Astrocyte (in vitro differentiated cells and primary cell): Measurements from ENCODE around the gene TSSK6. TPM values are rescaled to one million over a fixed set of nuclear protein-coding genes. Genes with fewer than 3 reads are reported as not detected.

ENCODE experiments used
- DNase-seq: peaks from one replicate; pipeline ENCODE4 v3.0.0-alpha.2; 2010; ENCODE audit warnings: low read depth
- FAIRE-seq: peaks from 2 replicates; lab custom pipeline; 2011; peaks lifted over from hg19 to GRCh38; lab: Jason Lieb, UNC
- H2AFZ ChIP-seq: 2 replicates; pipeline ENCODE4 v1.6.0; 2012; ENCODE audit warnings: low read depth, low read length, inconsistent platforms
- H3K27ac ChIP-seq: 2 replicates; pipeline ENCODE4 v1.5.1; 2011; ENCODE audit warnings: low read depth, low read length, inconsistent platforms
- H3K27me3 ChIP-seq: 2 replicates; pipeline ENCODE4 v1.6.0; 2011; ENCODE audit warnings: low read length, inconsistent platforms; ENCODE audit not compliant: insufficient read depth
- H3K36me3 ChIP-seq: 2 replicates; pipeline ENCODE4 v1.5.1; 2011; ENCODE audit warnings: low read length, inconsistent platforms; ENCODE audit not compliant: insufficient read depth
- H3K4me1 ChIP-seq: 2 replicates; pipeline ENCODE4 v1.5.1; 2011; ENCODE audit warnings: low read length, inconsistent platforms; ENCODE audit not compliant: insufficient read depth
- H3K4me2 ChIP-seq: 2 replicates; pipeline ENCODE4 v1.6.0; 2012; ENCODE audit warnings: low read length, inconsistent platforms
- H3K4me3 ChIP-seq: 2 replicates; pipeline ENCODE4 v1.5.1; 2011; ENCODE audit warnings: low read depth, mild to moderate bottlenecking, low read length, inconsistent platforms; ENCODE audit not compliant: insufficient read depth
- H3K79me2 ChIP-seq: 2 replicates; pipeline ENCODE4 v1.6.0; 2012; ENCODE audit warnings: mild to moderate bottlenecking, low read length, inconsistent platforms; ENCODE audit not compliant: insufficient read depth
- H3K9ac ChIP-seq: 2 replicates; pipeline ENCODE4 v1.6.0; 2012; ENCODE audit warnings: mild to moderate bottlenecking, low read length, inconsistent platforms
- H3K9me3 ChIP-seq: 2 replicates; pipeline ENCODE4 v1.5.1; 2012; ENCODE audit warnings: low read depth, mild to moderate bottlenecking, low read length, inconsistent platforms; ENCODE audit not compliant: insufficient read depth
- H4K20me1 ChIP-seq: 2 replicates; pipeline ENCODE4 v1.6.0; 2012; ENCODE audit warnings: low read length, inconsistent platforms; ENCODE audit not compliant: insufficient read depth
- H3K27ac Mint-ChIP-seq: one replicate; pipeline ENCODE4 v1.8.0; 2021; ENCODE audit warnings: mild to moderate bottlenecking, mixed read lengths; ENCODE audit not compliant: unreplicated experiment
- H3K27me3 Mint-ChIP-seq: one replicate; pipeline ENCODE4 v1.8.0; 2021; ENCODE audit warnings: low read depth, mixed read lengths; ENCODE audit not compliant: unreplicated experiment
- H3K36me3 Mint-ChIP-seq: one replicate; pipeline ENCODE4 v1.8.0; 2021; ENCODE audit warnings: low read depth, mixed read lengths; ENCODE audit not compliant: unreplicated experiment
- H3K4me1 Mint-ChIP-seq: one replicate; pipeline ENCODE4 v1.8.0; 2021; ENCODE audit warnings: low read depth, mixed read lengths; ENCODE audit not compliant: unreplicated experiment
- H3K4me3 Mint-ChIP-seq: one replicate; pipeline ENCODE4 v1.8.0; 2021; ENCODE audit warnings: mild to moderate bottlenecking, moderate library complexity, mixed read lengths; ENCODE audit not compliant: unreplicated experiment
- H3K9me3 Mint-ChIP-seq: one replicate; pipeline ENCODE4 v1.8.0; 2021; ENCODE audit warnings: mild to moderate bottlenecking, mixed read lengths; ENCODE audit not compliant: unreplicated experiment
- EZH2 ChIP-seq: IDR thresholded peaks from 2 replicates; pipeline ENCODE4 v1.6.1; 2012; ENCODE audit warnings: mild to moderate bottlenecking, low read length, inconsistent platforms; ENCODE audit not compliant: insufficient read depth
- total RNA-seq: library from RNA; stranded (reverse); gene quantifications from 2 replicates; pipeline ENCODE4 v1.2.1, GENCODE V29; 2021
- TF ChIP-seq, protein P1 (sequence below): IDR thresholded peaks from 2 replicates; pipeline ENCODE4 v1.5.1; 2011; ENCODE audit warnings: low read depth, mild to moderate bottlenecking, inconsistent platforms, low read length, moderate library complexity; ENCODE audit not compliant: insufficient read depth

The TSSK6 gene
- total RNA-seq, 1 donor from 2014 or later: 1.8 TPM

DNA sequence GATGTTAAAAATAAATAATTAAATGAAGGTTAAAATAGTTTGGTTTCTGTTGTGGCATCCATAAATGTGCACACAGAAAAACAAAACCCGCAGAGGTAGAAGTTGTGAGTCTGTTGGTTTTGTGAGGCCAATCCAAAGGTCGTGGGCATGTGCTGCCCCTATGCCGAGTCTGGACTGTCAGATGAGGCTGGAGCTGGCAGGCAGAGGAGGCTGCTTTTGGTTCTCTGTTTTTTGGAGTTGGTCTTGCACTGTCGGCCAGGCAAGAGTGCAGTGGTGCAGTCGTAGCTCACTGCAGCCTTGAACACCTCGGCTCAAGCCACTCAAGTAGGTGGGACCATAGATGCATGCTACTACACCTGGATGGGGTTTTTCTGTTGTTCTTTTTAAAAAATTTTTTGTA, 43.7 kb downstream of the TSSK6 start:
- H3K27ac ChIP-seq: no peak overlapping the region
- no peak overlapping the region for H3K4me2 ChIP-seq
- no peaks in the 10 kb centered on the region for H3K27me3 ChIP-seq
- TF ChIP-seq, protein P1, sequence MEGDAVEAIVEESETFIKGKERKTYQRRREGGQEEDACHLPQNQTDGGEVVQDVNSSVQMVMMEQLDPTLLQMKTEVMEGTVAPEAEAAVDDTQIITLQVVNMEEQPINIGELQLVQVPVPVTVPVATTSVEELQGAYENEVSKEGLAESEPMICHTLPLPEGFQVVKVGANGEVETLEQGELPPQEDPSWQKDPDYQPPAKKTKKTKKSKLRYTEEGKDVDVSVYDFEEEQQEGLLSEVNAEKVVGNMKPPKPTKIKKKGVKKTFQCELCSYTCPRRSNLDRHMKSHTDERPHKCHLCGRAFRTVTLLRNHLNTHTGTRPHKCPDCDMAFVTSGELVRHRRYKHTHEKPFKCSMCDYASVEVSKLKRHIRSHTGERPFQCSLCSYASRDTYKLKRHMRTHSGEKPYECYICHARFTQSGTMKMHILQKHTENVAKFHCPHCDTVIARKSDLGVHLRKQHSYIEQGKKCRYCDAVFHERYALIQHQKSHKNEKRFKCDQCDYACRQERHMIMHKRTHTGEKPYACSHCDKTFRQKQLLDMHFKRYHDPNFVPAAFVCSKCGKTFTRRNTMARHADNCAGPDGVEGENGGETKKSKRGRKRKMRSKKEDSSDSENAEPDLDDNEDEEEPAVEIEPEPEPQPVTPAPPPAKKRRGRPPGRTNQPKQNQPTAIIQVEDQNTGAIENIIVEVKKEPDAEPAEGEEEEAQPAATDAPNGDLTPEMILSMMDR: no peak
- no peak for TF ChIP-seq EZH2
- Mint-ChIP-seq H3K9me3 (peaks cover 16% of the 10 kb centered on the region), H3K4me1 (peaks cover 15% of the 10 kb centered on the region), H3K27ac (no peak overlapping the region), H3K27me3 (no peaks in the 10 kb centered on the region), H3K36me3 (peaks cover 47% of the 10 kb centered on the region), H3K4me3 (no peak overlapping the region)
- H3K79me2 ChIP-seq: peaks cover 86% of the 10 kb centered on the region
- no peak overlapping the region for H3K4me3 ChIP-seq
- DNase-seq (no peak), FAIRE-seq (no peak)
- peaks cover 57% of the 10 kb centered on the region for H4K20me1 ChIP-seq
- H3K9me3 ChIP-seq: peaks cover 7% of the 10 kb centered on the region
- H3K36me3 ChIP-seq: peaks cover 14% of the 10 kb centered on the region
- H2AFZ ChIP-seq: no peak overlapping the region
- peaks cover 10% of the 10 kb centered on the region for H3K4me1 ChIP-seq
- H3K9ac ChIP-seq: no peak overlapping the region

DNA sequence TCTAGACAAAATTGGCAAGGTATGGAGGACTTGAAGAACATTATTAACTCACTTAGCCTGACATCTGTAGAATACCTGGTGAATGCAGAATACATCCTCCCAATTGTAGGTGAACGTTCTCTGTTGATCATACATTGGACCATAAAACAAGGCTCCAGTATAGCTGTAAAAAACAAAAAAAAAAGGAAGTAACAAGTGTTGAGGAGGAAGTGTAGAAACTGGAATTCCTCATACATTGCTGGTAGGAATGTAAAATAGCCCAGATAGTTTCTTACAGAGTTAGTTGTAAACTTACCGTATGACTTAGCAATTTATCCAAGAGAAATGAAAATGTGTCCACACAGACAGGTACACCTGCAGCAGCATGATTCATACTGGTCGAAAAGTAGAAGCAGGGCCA, 44.8 kb downstream of the TSSK6 start:
- peaks cover 10% of the 10 kb centered on the region for H3K4me1 ChIP-seq
- H3K27ac ChIP-seq: no peak overlapping the region
- H4K20me1 ChIP-seq: peaks cover 46% of the 10 kb centered on the region
- Mint-ChIP-seq H3K4me1 (peaks cover 21% of the 10 kb centered on the region), H3K4me3 (no peak overlapping the region), H3K9me3 (peaks cover 16% of the 10 kb centered on the region), H3K27me3 (no peaks in the 10 kb centered on the region), H3K27ac (no peak overlapping the region), H3K36me3 (peaks cover 53% of the 10 kb centered on the region)
- peaks cover 7% of the 10 kb centered on the region for H3K9me3 ChIP-seq
- FAIRE-seq (no peak), DNase-seq (no peak)
- H3K4me2 ChIP-seq: no peak overlapping the region
- H3K79me2 ChIP-seq: peaks cover 86% of the 10 kb centered on the region
- H3K9ac ChIP-seq: no peak overlapping the region
- no peak overlapping the region for H2AFZ ChIP-seq
- no peaks in the 10 kb centered on the region for H3K27me3 ChIP-seq
- peaks cover 22% of the 10 kb centered on the region for H3K36me3 ChIP-seq
- H3K4me3 ChIP-seq: no peak overlapping the region
- no peak for TF ChIP-seq EZH2

DNA sequence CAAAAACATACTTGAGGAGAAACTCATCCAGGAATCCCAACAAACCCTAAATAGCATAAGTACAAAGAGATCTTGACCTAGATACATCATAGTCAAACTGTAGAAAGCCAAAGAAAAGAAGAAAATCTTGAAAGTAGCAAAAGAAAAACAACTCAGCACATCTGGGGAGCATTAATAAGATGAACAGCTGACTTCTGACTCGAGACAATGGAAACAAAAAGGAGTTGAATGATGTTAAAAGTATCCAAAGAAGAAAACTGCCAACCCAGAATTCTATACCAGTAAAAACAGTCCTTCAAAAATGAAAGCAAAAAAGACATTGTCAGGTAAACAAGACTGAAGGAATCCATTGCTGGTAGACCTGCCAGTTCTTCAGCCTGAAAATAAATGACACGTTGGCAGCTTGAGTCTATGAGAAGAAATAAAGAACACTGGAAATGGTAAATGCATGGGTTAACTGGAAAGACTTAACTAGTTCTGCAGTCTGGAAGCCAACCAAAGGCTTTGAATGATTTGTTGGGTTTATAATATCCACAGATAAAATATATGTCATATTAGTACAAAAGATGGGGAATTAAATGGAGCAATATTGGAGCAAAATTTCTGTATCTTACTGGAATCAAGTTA, 46.8 kb downstream of the TSSK6 start:
- FAIRE-seq (no peak), DNase-seq (no peak)
- Mint-ChIP-seq H3K9me3 (peaks cover 16% of the 10 kb centered on the region), H3K4me1 (peaks cover 28% of the 10 kb centered on the region), H3K4me3 (no peak overlapping the region), H3K36me3 (peaks cover 46% of the 10 kb centered on the region), H3K27me3 (no peaks in the 10 kb centered on the region), H3K27ac (no peak overlapping the region)
- H3K9ac ChIP-seq: no peak overlapping the region
- no peak overlapping the region for H3K4me3 ChIP-seq
- no peak for TF ChIP-seq EZH2
- TF ChIP-seq, protein P1: no peak
- no peak overlapping the region for H3K27ac ChIP-seq
- peaks cover 34% of the 10 kb centered on the region for H4K20me1 ChIP-seq
- peaks cover 86% of the 10 kb centered on the region for H3K79me2 ChIP-seq
- H3K4me2 ChIP-seq: no peak overlapping the region
- no peaks in the 10 kb centered on the region for H3K27me3 ChIP-seq
- H3K4me1 ChIP-seq: peaks cover 9% of the 10 kb centered on the region
- no peak overlapping the region for H2AFZ ChIP-seq
- H3K36me3 ChIP-seq: peaks cover 22% of the 10 kb centered on the region
- peaks cover 7% of the 10 kb centered on the region for H3K9me3 ChIP-seq
